Measurements from ENCODE around the gene EIF5A. TPM values are rescaled to one million over a fixed set of nuclear protein-coding genes. Genes with fewer than 3 reads are reported as not detected.
A peak's percentile ranks its signal among the peaks of the same experiment; 100 is the strongest.

EIF5A gene
- total RNA-seq, 1 experiment from 2014 or later = 1,142 TPM

DNA sequence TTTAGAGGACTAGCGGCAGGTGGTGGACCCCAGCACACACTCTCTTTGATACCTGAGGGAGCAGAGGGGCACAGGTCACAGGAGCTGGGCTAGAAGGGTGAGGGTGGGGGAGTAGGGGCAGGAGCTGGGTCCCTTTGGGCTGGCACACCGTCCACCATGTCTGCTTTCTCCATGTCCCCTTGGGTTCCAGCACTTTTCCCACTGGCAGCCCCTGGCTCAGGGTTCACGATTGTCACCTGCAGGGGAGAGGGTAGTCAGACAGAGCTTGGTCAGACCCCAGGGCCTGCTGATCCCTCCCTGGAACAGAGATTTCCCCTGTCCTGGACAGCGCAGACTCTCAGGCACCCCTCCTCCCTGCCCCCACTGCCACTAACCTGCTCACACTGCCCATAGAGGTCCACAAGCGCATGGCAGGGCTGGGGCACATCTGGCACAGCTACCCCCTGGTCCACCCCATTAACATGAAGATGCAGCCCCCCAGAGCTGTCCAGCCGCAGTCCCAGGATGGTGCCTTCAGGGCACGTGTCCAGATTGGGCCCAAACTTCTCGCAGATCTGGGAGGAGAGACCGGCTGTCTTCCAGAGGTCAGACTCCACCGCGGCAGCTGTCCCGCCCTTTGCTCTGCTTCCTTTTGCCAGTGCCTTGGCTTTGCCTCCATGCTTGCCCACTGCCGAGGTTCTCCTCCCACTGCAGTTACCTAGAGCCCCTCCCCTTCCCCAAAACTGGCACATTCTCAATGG is 10.9 kb downstream of the EIF5A start:
- Mint-ChIP-seq H3K36me3 (ENCODE audit: insufficient read depth, unreplicated experiment) (peaks cover 85% of the 10 kb centered on the region), H3K9me3 (ENCODE audit: unreplicated experiment) (no peaks in the 10 kb centered on the region), H3K4me1 (ENCODE audit: insufficient read depth, unreplicated experiment) (peaks cover 13% of the 10 kb centered on the region), H3K4me3 (ENCODE audit: unreplicated experiment) (no peak overlapping the region), H3K27me3 (ENCODE audit: insufficient read depth, unreplicated experiment) (no peaks in the 10 kb centered on the region), H3K27ac (ENCODE audit: low read depth, unreplicated experiment) (no peak overlapping the region)
- ChIA-PET POLR2A (interaction anchor here (0.9 kb wide), 1 partner anchor 33 kb away, joined by 4 read pairs; no protein-coding TSS in a partner anchor), CTCF (interaction anchor here (1.8 kb wide), 1 partner anchor 9 kb away, joined by 3 read pairs; no protein-coding TSS in a partner anchor)
- no peak for DNase-seq (ENCODE audit: unreplicated experiment)
- intact Hi-C loops (cut with micrococcal nuclease) = no loop called here
- no TSS peak for BruUV-seq (replicated peaks)
- TF ChIP-seq, protein P1, sequence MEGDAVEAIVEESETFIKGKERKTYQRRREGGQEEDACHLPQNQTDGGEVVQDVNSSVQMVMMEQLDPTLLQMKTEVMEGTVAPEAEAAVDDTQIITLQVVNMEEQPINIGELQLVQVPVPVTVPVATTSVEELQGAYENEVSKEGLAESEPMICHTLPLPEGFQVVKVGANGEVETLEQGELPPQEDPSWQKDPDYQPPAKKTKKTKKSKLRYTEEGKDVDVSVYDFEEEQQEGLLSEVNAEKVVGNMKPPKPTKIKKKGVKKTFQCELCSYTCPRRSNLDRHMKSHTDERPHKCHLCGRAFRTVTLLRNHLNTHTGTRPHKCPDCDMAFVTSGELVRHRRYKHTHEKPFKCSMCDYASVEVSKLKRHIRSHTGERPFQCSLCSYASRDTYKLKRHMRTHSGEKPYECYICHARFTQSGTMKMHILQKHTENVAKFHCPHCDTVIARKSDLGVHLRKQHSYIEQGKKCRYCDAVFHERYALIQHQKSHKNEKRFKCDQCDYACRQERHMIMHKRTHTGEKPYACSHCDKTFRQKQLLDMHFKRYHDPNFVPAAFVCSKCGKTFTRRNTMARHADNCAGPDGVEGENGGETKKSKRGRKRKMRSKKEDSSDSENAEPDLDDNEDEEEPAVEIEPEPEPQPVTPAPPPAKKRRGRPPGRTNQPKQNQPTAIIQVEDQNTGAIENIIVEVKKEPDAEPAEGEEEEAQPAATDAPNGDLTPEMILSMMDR (IDR thresholded peaks at IDR 0.05; ENCODE audit: unreplicated experiment) = no peak

DNA sequence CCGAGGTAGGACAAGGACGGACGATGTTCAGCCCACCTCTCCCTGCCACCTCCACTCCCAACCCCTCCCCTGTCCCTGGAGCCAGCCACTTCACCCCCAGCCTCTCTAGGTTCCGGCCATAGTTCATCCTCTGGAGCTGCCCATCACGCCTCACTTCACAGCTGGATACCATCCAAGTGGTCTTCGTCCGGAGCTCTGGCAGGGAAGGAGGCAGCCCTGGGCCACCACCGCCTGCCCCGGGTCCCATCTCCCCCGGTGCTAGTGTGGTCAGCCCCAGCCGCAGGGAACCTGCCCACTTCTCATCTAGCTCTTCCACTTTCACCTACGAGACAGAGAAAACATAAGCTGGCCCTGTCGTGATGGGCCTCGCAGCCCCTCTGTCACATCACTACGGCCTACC is 14.0 kb downstream of the EIF5A start:
- peaks cover 2% of the 10 kb centered on the region for H3K4me1 Mint-ChIP-seq (ENCODE audit: insufficient read depth, unreplicated experiment)
- DNase-seq (ENCODE audit: unreplicated experiment) = no peak
- peaks cover 85% of the 10 kb centered on the region for H3K36me3 Mint-ChIP-seq (ENCODE audit: insufficient read depth, unreplicated experiment)
- CTCF ChIA-PET = interaction anchor here (0.6 kb wide), 1 partner anchor 1087 kb away, joined by 3 read pairs; no protein-coding TSS in a partner anchor
- no peak overlapping the region for H3K4me3 Mint-ChIP-seq (ENCODE audit: unreplicated experiment)
- intact Hi-C loops (cut with micrococcal nuclease) = no loop called here
- BruUV-seq (replicated peaks) = no TSS peak
- H3K9me3 Mint-ChIP-seq (ENCODE audit: unreplicated experiment) = no peaks in the 10 kb centered on the region
- TF ChIP-seq, protein P1 (IDR thresholded peaks at IDR 0.05; ENCODE audit: unreplicated experiment) = no peak
- no peaks in the 10 kb centered on the region for H3K27me3 Mint-ChIP-seq (ENCODE audit: insufficient read depth, unreplicated experiment)
- H3K27ac Mint-ChIP-seq (ENCODE audit: low read depth, unreplicated experiment) = no peak overlapping the region
- POLR2A ChIA-PET = no interaction called here

DNA sequence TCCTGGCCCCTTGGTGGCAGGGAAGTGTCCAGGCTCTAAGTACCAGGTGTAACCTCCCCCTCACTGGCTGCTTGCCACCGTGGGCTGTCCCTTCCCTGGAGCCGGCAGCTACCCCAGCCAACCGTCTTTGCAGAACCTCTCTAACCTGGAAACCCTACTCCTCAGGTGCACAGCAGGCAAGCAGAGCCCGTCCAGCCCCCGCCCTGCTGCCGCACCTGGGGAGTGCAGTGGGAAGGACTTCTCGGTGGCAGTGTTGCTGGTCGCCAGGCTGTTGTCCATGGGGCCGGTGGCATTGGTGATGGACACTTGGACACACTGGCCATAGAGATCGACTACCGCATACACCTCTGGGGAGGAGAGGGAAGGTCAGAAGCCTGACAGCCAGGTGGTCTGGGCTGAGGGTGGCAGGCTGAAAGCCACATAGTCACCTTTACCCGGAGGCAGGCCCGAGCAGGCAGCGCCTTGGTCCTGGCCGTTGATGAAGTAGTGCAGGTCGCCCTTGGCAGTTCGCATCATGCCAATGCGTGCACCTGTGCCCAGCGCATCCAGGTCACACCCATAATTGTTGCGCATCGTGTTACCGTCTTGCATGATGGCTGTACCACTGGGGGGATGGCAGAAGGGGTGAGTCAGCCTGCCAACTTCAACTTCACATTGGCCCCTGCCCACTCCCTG is 15.2 kb downstream of the EIF5A start:
- Mint-ChIP-seq H3K27ac (ENCODE audit: low read depth, unreplicated experiment) (no peak overlapping the region), H3K4me3 (ENCODE audit: unreplicated experiment) (no peak overlapping the region), H3K9me3 (ENCODE audit: unreplicated experiment) (no peaks in the 10 kb centered on the region), H3K4me1 (ENCODE audit: insufficient read depth, unreplicated experiment) (peaks cover 1% of the 10 kb centered on the region), H3K36me3 (ENCODE audit: insufficient read depth, unreplicated experiment) (peaks cover 81% of the 10 kb centered on the region), H3K27me3 (ENCODE audit: insufficient read depth, unreplicated experiment) (no peaks in the 10 kb centered on the region)
- intact Hi-C loops (cut with micrococcal nuclease) = no loop called here
- CTCF ChIA-PET = interaction anchor here (0.9 kb wide), 1 partner anchor 23 kb away, joined by 3 read pairs; no protein-coding TSS in a partner anchor
- no peak for DNase-seq (ENCODE audit: unreplicated experiment)
- TF ChIP-seq, protein P1 (IDR thresholded peaks at IDR 0.05; ENCODE audit: unreplicated experiment) = no peak
- POLR2A ChIA-PET = no interaction called here
- no TSS peak for BruUV-seq (replicated peaks)

DNA sequence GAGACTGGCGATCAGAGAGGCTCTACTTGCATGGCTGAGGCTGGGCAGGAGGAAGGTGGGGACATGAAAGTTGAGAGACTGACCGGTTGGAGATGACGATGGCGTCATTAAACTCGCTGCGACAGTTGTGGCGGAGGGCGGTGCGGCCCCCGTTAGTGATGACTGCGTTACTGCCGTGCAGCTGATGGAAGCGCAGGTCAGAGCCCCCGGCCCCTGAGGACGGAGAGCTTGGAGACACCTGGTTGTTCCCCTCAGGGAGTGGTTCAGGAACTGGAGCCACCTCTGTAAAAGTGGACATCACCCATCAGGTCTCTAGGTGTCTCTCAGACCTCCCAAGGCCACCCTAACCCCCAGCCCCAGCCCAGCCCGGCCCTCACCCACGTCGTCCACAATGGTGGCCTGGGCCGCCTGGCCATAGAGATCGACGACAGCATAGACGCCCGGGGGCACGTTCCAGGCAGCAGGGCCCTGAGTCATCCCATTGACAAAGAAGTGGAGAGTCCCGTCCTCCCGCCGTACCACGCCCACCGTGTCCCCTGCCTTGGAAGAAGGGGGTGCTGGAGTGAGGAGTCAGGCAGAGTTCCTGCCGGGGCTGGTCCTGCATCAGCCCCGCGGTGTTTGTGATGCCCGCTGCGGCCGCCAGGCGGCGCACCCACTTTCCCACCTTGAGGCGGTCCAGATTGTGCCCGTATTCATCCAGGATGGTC is 16.5 kb downstream of the EIF5A start:
- Mint-ChIP-seq H3K4me3 (ENCODE audit: unreplicated experiment) (no peak overlapping the region), H3K27ac (ENCODE audit: low read depth, unreplicated experiment) (no peak overlapping the region), H3K27me3 (ENCODE audit: insufficient read depth, unreplicated experiment) (no peaks in the 10 kb centered on the region), H3K36me3 (ENCODE audit: insufficient read depth, unreplicated experiment) (peaks cover 69% of the 10 kb centered on the region), H3K4me1 (ENCODE audit: insufficient read depth, unreplicated experiment) (peaks cover 14% of the 10 kb centered on the region), H3K9me3 (ENCODE audit: unreplicated experiment) (no peaks in the 10 kb centered on the region)
- ChIA-PET POLR2A (interaction anchor here (2.5 kb wide), 1 partner anchor 9 kb away, joined by 8 read pairs; the partner anchor contains the start of gene GPS2), CTCF (interaction anchor here (0.6 to 1.6 kb wide), 5 partner anchors 10 to 838 kb away, joined by 3 to 4 read pairs (median 3); no protein-coding TSS in a partner anchor)
- peak; percentile 42 for DNase-seq (ENCODE audit: unreplicated experiment)
- intact Hi-C loops (cut with micrococcal nuclease) = no loop called here
- BruUV-seq (replicated peaks) = no TSS peak
- TF ChIP-seq, protein P1 (IDR thresholded peaks at IDR 0.05; ENCODE audit: unreplicated experiment) = peak; percentile 77

All from MCF 10A (cell line).